ENCODE data around the gene DYSF.

Gene DYSF

GRCh38 chr2:71531522-71532047 lies 78.2 kb downstream of the DYSF start:
- no peak for DNase-seq

GRCh38 chr2:71532327-71532726 lies 79.0 kb downstream of the DYSF start:
- no peak for DNase-seq

GRCh38 chr2:71534201-71534600 lies 80.8 kb downstream of the DYSF start:
- DNase-seq: no peak

- DNase-seq: no peak
Observed at GRCh38 chr2:71534826-71535225, 81.5 kb downstream of the DYSF start.

- DNase-seq: no peak
Observed at GRCh38 chr2:71535526-71535925, 82.2 kb downstream of the DYSF start.

GRCh38 chr2:71536226-71536671 lies 82.9 kb downstream of the DYSF start:
- DNase-seq: no peak

GRCh38 chr2:71538241-71538640 lies 84.9 kb downstream of the DYSF start:
- no peak for DNase-seq

GRCh38 chr2:71538656-71539265 lies 85.4 kb downstream of the DYSF start:
- peak; percentile 1 for DNase-seq

GRCh38 chr2:71540818-71541217 lies 87.5 kb downstream of the DYSF start:
- DNase-seq: no peak

GRCh38 chr2:71544919-71545571 lies 91.7 kb downstream of the DYSF start:
- DNase-seq: no peak

- DNase-seq: peak; percentile 43
Observed at GRCh38 chr2:71545572-71546274, 92.4 kb downstream of the DYSF start.

GRCh38 chr2:71546275-71546638 lies 92.9 kb downstream of the DYSF start:
- no peak for DNase-seq

GRCh38 chr2:71546777-71547281 lies 93.5 kb downstream of the DYSF start:
- DNase-seq: no peak

GRCh38 chr2:71547616-71548285 lies 94.4 kb downstream of the DYSF start:
- DNase-seq: no peak

GRCh38 chr2:71548646-71549425 lies 95.5 kb downstream of the DYSF start:
- DNase-seq: peak; percentile 53

- no peak for DNase-seq
Observed at GRCh38 chr2:71550801-71551630, 97.7 kb downstream of the DYSF start.

GRCh38 chr2:71551631-71551915 lies 98.2 kb downstream of the DYSF start:
- no peak for DNase-seq

GRCh38 chr2:71552356-71552755 lies 99.0 kb downstream of the DYSF start:
- DNase-seq: no peak

GRCh38 chr2:71552861-71553301 lies 99.5 kb downstream of the DYSF start:
- no peak for DNase-seq

GRCh38 chr2:71554028-71554705 lies 100.8 kb downstream of the DYSF start:
- DNase-seq: no peak

- no peak for DNase-seq
Observed at GRCh38 chr2:71554706-71555056, 101.3 kb downstream of the DYSF start.
